GM12872 (cell line): ENCODE results near the gene PEX14.

Source experiments
- TF ChIP-seq, protein P1 (sequence below): IDR thresholded peaks from 3 replicates; pipeline ENCODE4 v1.5.1; 2011; ENCODE audit warnings: low read depth, mild to moderate bottlenecking, low read length, moderate library complexity; ENCODE audit not compliant: insufficient read depth

The PEX14 gene

GRCh38 chr1:10598389-10598702 is 123.6 kb downstream of the PEX14 start:
- TF ChIP-seq, protein P1, sequence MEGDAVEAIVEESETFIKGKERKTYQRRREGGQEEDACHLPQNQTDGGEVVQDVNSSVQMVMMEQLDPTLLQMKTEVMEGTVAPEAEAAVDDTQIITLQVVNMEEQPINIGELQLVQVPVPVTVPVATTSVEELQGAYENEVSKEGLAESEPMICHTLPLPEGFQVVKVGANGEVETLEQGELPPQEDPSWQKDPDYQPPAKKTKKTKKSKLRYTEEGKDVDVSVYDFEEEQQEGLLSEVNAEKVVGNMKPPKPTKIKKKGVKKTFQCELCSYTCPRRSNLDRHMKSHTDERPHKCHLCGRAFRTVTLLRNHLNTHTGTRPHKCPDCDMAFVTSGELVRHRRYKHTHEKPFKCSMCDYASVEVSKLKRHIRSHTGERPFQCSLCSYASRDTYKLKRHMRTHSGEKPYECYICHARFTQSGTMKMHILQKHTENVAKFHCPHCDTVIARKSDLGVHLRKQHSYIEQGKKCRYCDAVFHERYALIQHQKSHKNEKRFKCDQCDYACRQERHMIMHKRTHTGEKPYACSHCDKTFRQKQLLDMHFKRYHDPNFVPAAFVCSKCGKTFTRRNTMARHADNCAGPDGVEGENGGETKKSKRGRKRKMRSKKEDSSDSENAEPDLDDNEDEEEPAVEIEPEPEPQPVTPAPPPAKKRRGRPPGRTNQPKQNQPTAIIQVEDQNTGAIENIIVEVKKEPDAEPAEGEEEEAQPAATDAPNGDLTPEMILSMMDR: no peak

DNA sequence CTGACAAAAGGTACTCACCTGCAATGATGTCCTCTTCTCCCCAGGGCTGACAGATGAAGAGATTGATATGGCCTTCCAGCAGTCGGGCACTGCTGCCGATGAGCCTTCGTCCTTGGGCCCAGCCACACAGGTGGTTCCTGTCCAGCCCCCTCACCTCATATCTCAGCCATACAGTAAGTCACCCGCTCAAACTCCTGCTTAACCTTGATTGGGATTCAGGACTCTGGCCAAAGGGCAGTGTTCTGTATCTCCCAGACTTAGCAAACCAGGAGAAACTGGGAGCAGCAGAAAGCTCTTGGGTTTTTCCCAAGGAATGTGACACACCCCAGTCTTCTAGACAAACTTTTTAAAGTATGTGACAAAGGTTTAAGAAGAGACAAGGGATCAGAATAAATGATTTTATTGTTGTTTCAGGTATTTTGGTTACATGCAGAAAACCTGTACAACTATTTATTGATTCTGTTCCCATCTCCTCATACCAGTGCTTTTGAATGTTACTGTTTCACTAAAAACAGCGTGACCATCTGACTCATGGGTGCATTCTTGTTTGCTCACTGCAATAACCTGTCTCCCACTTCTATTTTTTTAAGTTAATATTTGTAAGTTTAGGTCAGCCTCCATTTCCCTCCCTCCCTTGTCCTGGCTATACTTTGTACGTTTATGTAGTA is 124.6 kb downstream of the PEX14 start:
- TF ChIP-seq, protein P1: no peak

DNA sequence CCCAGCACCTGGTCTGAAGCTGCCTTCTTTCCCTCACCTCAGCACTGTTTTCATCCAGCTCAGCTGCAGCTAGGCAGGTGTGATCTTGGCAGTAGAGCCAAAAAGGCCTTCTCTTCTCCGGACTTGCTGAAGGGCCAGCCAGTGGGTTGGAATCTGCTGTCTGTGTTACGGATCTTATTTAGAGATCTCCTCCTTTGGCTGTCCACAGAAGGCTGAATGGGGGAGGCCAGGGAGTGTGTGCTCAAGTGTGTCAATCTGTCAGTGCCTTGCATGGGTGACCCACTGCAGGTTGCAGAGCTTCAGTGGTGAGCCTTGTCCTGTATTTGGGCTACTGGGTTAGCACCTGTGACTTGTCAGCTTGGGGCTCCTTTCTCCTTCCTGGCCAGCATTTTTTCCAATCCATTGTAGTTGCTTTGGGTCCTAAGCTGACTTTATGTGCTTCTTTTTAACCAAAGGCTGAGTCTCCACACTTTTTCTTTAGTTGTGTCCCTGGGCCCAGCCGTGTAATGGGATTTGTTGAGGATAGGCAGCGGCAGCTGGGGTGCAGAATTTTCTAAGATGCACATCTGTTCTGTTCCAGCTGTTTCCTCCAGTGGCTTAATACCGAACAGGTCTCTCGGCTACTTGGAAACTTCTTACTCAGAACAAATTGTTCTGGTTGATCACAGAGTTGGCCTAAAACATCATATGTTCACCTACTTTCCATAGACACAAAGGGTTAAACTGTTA is 126.8 kb downstream of the PEX14 start:
- TF ChIP-seq, protein P1: no peak

- TF ChIP-seq, protein P1: no peak
Observed at GRCh38 chr1:10602936-10603335, 128.2 kb downstream of the PEX14 start.

GRCh38 chr1:10604966-10605365 is 130.2 kb downstream of the PEX14 start:
- TF ChIP-seq, protein P1: no peak

DNA sequence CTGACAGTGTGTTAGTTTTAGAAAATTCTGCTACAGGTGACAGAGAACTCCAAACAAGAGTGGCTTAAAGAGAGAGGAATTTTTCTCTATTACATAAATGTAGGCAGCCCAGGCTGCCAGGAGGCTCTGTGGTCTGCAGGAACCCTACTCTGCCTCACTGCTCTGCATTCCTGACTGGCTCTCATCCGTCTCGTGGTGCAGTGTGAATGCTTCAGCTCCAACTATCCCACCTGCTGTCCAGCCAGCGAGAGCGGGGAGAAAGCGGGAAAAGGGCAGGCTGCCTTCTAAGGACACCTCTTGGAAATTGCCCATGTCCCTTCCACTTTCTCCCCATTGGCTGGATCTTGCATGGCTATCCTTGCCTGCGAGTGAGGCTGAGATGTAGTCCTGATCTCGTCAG is 131.3 kb downstream of the PEX14 start:
- TF ChIP-seq, protein P1: no peak

- TF ChIP-seq, protein P1: no peak
Observed at GRCh38 chr1:10607228-10607627, 132.5 kb downstream of the PEX14 start.
